Measurements from ENCODE around the gene FAM181B. TPM values are rescaled to one million over a fixed set of nuclear protein-coding genes. Genes with fewer than 3 reads are reported as not detected.
"Not testable (repeated sequence)": the region's sequence is repeated elsewhere in the genome, so short reads cannot be mapped to it uniquely, and the experiment has no call there.

Gene FAM181B
- polyA plus RNA-seq, 1 donor (not counting 4 experiments of a cell fraction or from before 2014, with no cell fraction given): 0.01 TPM

DNA sequence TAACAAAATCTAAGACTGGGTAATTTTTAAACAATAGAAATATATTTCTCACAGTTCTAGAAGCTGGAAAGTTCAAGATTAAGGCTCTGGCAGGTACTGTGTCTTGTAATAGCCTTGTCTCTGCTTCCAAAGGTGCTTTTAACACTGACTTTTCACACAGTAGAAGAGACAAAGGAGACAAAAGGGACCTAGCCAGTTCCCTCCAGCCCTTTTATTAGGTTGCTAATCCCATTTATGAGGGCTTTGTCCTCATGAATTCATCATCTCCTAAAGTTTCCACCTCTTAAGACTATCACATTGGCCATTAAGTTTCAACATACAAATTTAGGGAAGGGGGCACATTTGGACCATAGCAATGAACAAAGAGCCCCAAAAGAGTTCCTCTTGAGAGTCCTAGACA, 40.7 kb downstream of the FAM181B start:
- TF ChIP-seq, protein P1, sequence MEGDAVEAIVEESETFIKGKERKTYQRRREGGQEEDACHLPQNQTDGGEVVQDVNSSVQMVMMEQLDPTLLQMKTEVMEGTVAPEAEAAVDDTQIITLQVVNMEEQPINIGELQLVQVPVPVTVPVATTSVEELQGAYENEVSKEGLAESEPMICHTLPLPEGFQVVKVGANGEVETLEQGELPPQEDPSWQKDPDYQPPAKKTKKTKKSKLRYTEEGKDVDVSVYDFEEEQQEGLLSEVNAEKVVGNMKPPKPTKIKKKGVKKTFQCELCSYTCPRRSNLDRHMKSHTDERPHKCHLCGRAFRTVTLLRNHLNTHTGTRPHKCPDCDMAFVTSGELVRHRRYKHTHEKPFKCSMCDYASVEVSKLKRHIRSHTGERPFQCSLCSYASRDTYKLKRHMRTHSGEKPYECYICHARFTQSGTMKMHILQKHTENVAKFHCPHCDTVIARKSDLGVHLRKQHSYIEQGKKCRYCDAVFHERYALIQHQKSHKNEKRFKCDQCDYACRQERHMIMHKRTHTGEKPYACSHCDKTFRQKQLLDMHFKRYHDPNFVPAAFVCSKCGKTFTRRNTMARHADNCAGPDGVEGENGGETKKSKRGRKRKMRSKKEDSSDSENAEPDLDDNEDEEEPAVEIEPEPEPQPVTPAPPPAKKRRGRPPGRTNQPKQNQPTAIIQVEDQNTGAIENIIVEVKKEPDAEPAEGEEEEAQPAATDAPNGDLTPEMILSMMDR (optimal IDR thresholded peaks at IDR 0.05 in 1 of 3, IDR thresholded peaks at IDR 0.05 in 1 of 3, conservative IDR thresholded peaks at IDR 0.05 in 1 of 3; ENCODE audit: extremely low read depth in 1 of 3, insufficient read depth in 2 of 3, low read length in 3 of 3): no peak
- TF ChIP-seq EZH2 (IDR thresholded peaks at IDR 0.05; ENCODE audit: low read length): no peak
- Histone ChIP-seq H3K4me1 (ENCODE audit: control insufficient read depth, extremely low read depth, insufficient read depth, low read length) (no peaks in the 10 kb centered on the region), H3K9ac (ENCODE audit: control insufficient read depth, extremely low read depth, insufficient read depth, low read length) (no peak overlapping the region), H3K27me3 (ENCODE audit: control insufficient read depth, extremely low read depth, insufficient read depth, low read length) (no peaks in the 10 kb centered on the region), H2AFZ (ENCODE audit: control insufficient read depth, low read length) (no peak overlapping the region), H4K20me1 (ENCODE audit: control insufficient read depth, extremely low read depth, insufficient read depth, low read length) (no peaks in the 10 kb centered on the region), H3K9me1 (ENCODE audit: control insufficient read depth, extremely low read depth, insufficient read depth, low read length) (no peaks in the 10 kb centered on the region), H3K4me3 (ENCODE audit: control insufficient read depth in 2 of 3, extremely low read depth in 1 of 3, insufficient read depth in 2 of 3, low read depth in 1 of 3, low read length in 3 of 3) (no peak overlapping the region), H3K36me3 (ENCODE audit: control insufficient read depth in 2 of 2, extremely low read depth in 1 of 2, insufficient read depth in 2 of 2, low read length in 2 of 2) (no peaks in the 10 kb centered on the region), H3K4me2 (ENCODE audit: control insufficient read depth, extremely low read depth, insufficient read depth, low read depth, low read length) (no peak overlapping the region), H3K9me3 (ENCODE audit: control insufficient read depth, low read depth, low read length) (no peaks in the 10 kb centered on the region), H3K79me2 (ENCODE audit: control insufficient read depth, insufficient read depth, low read length) (no peaks in the 10 kb centered on the region), H3K27ac (ENCODE audit: control insufficient read depth, insufficient read depth, low read length) (no peak overlapping the region)
- dilution Hi-C loops (cut with MboI; ENCODE audit: extremely low pct_ligation_motif_present, low sequenced_read_pairs): no loop called here
- DNase-seq (ENCODE audit: low read depth, low spot score) (no peak), FAIRE-seq (no peak)

DNA sequence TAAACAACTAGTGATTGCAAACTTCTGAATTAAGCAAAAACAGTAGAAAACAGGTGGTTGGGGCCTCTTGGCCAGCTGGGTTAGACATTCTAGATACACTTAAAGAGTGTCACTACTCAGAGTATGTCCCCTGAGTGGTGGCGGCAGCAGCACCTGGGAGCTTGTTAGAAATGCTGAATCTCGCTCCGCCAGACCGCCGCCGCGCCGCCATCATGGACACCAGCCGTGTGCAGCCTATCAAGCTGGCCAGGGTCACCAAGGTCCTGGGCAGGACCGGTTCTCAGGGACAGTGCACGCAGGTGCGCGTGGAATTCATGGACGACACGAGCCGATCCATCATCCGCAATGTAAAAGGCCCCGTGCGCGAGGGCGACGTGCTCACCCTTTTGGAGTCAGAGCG, 44.3 kb downstream of the FAM181B start:
- FAIRE-seq; H3K4me2 ChIP-seq (ENCODE audit: control insufficient read depth, extremely low read depth, insufficient read depth, low read depth, low read length); H3K27ac ChIP-seq (ENCODE audit: control insufficient read depth, insufficient read depth, low read length); H3K36me3 ChIP-seq (ENCODE audit: control insufficient read depth in 2 of 2, extremely low read depth in 1 of 2, insufficient read depth in 2 of 2, low read length in 2 of 2); H3K9ac ChIP-seq (ENCODE audit: control insufficient read depth, extremely low read depth, insufficient read depth, low read length); H3K9me3 ChIP-seq (ENCODE audit: control insufficient read depth, low read depth, low read length); H3K9me1 ChIP-seq (ENCODE audit: control insufficient read depth, extremely low read depth, insufficient read depth, low read length); H2AFZ ChIP-seq (ENCODE audit: control insufficient read depth, low read length); H3K79me2 ChIP-seq (ENCODE audit: control insufficient read depth, insufficient read depth, low read length); DNase-seq (ENCODE audit: low read depth, low spot score); dilution Hi-C loops (cut with MboI; ENCODE audit: extremely low pct_ligation_motif_present, low sequenced_read_pairs); H3K4me3 ChIP-seq (ENCODE audit: control insufficient read depth in 2 of 3, extremely low read depth in 1 of 3, insufficient read depth in 2 of 3, low read depth in 1 of 3, low read length in 3 of 3); H3K4me1 ChIP-seq (ENCODE audit: control insufficient read depth, extremely low read depth, insufficient read depth, low read length); H3K27me3 ChIP-seq (ENCODE audit: control insufficient read depth, extremely low read depth, insufficient read depth, low read length); H4K20me1 ChIP-seq (ENCODE audit: control insufficient read depth, extremely low read depth, insufficient read depth, low read length): not testable (repeated sequence)

DNA sequence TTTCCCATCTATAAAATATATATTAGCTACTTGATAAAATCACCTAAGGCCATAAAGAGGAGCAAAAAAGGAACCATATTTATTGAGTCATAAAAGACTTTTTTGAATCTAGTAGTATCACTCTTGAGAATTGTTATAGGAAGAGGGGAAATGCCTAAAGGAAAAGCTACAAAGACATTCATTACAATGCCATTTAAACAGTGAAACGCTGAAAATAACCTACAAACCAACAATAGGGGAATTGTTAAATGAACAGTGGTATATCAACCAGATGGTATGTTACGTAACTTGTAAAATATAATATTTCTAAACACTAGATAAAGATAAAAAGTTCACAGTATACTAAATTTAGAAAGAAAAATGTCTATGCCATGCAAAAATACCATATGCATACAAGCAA, 47.5 kb downstream of the FAM181B start:
- DNase-seq (ENCODE audit: low read depth, low spot score): no peak
- H3K4me2 ChIP-seq (ENCODE audit: control insufficient read depth, extremely low read depth, insufficient read depth, low read depth, low read length): no peak overlapping the region
- dilution Hi-C loops (cut with MboI; ENCODE audit: extremely low pct_ligation_motif_present, low sequenced_read_pairs): no loop called here
- no peaks in the 10 kb centered on the region for H3K79me2 ChIP-seq (ENCODE audit: control insufficient read depth, insufficient read depth, low read length)
- no peak overlapping the region for H3K27ac ChIP-seq (ENCODE audit: control insufficient read depth, insufficient read depth, low read length)
- H2AFZ ChIP-seq (ENCODE audit: control insufficient read depth, low read length): no peak overlapping the region
- TF ChIP-seq, protein P1 (optimal IDR thresholded peaks at IDR 0.05 in 1 of 3, IDR thresholded peaks at IDR 0.05 in 1 of 3, conservative IDR thresholded peaks at IDR 0.05 in 1 of 3; ENCODE audit: extremely low read depth in 1 of 3, insufficient read depth in 2 of 3, low read length in 3 of 3): no peak
- TF ChIP-seq EZH2 (IDR thresholded peaks at IDR 0.05; ENCODE audit: low read length): no peak
- H4K20me1 ChIP-seq (ENCODE audit: control insufficient read depth, extremely low read depth, insufficient read depth, low read length): no peaks in the 10 kb centered on the region
- H3K9me1 ChIP-seq (ENCODE audit: control insufficient read depth, extremely low read depth, insufficient read depth, low read length): no peaks in the 10 kb centered on the region
- H3K9ac ChIP-seq (ENCODE audit: control insufficient read depth, extremely low read depth, insufficient read depth, low read length): no peak overlapping the region
- H3K4me1 ChIP-seq (ENCODE audit: control insufficient read depth, extremely low read depth, insufficient read depth, low read length): peaks cover 3% of the 10 kb centered on the region
- no peaks in the 10 kb centered on the region for H3K9me3 ChIP-seq (ENCODE audit: control insufficient read depth, low read depth, low read length)
- H3K4me3 ChIP-seq (ENCODE audit: control insufficient read depth in 2 of 3, extremely low read depth in 1 of 3, insufficient read depth in 2 of 3, low read depth in 1 of 3, low read length in 3 of 3): no peak overlapping the region
- FAIRE-seq: no peak
- H3K36me3 ChIP-seq (ENCODE audit: control insufficient read depth in 2 of 2, extremely low read depth in 1 of 2, insufficient read depth in 2 of 2, low read length in 2 of 2): no peaks in the 10 kb centered on the region
- no peaks in the 10 kb centered on the region for H3K27me3 ChIP-seq (ENCODE audit: control insufficient read depth, extremely low read depth, insufficient read depth, low read length)
